Activated CD4-positive, alpha-beta T cell treated with anti-CD3 and anti-CD28 coated beads for 4 hours (primary cell): Measurements from ENCODE around the gene HTRA3.

ENCODE experiments used
- DNase-seq, 2 donors: peaks; one replicate each; pipeline ENCODE4 v3.0.0-alpha.2; 2020

The HTRA3 gene

GRCh38 chr4:8282742-8283141 is 13.2 kb downstream of the HTRA3 start:
- DNase-seq = no peak

- no peak for DNase-seq
These were observed 13.6 kb downstream of the HTRA3 start for GRCh38 chr4:8283161-8283560.

DNA sequence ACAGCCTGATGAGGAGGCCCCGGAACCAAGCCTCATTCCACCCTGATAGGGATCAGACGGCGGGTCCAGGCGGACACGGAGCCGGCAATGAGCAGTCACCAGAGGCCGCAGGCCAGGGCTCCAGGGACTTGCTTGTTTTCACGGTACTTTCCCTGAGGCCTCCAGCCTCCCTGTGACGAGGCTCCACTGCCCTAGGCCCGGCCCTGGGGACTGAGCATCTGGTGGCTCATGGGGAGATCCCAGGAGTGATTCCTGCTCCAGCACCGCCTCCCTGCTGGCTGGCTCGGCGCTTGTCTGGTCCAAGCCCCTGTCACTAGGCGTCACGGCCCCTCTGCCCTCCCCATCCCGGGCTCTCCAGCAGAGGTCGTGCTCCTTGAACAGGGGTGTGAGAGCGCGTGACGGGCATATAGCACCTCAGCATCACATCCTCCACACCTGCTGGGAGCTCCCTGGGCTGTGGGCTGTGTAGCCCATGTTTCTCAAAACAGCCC is 14.1 kb downstream of the HTRA3 start:
- no peak for DNase-seq

DNA sequence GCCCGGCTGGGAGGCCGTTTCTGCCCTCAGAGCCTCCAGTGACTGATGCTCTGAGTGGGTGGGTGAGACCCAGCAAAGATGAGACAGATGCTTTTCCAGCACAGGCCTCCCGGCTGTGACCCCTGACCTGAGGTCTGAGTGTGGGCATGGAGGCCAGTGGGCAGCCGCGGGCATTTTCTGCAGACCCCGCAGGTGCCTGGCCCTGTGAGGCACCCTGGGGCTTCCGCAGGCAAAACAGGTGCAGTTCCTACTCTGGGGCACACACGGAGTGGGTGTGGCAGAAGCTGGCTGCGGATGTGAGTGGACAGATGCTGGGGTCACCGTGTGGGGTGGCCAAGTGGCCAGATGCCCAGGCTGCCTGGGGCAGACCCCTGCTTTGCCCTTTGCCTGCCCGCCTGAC is 14.8 kb downstream of the HTRA3 start:
- DNase-seq = no peak

GRCh38 chr4:8285143-8285975 is 15.8 kb downstream of the HTRA3 start:
- no peak for DNase-seq

DNA sequence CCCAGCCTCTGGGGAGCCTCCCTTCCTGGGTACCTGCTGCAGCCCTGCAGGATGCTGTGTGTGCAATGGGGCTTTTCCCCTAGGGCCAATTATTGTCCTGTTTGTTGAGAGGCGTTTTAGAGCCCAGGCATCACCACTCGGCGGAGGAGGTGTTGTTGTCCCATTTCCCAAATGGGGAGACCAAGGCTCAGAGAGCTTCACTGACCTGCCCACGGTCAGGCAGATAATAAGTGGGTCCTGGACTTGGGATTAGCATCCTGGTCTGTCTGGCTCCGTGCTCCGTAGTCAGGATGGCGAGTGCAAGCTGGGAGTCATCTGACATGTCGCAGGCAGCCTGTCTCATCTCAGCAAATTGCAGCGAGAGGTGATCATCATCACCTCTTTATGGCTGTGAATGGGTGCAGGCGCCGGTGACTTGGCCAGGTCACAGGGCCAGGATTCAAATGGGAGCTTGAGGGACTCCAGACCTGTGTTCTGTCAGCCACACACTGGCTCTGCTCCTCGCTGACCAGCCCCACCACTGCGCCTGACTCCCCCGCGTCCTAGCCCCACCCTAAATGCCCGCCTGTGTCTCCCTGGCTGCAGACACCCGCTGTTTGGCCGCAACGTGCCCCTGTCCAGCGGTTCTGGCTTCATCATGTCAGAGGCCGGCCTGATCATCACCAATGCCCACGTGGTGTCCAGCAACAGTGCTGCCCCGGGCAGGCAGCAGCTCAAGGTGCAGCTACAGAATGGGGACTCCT is 16.6 kb downstream of the HTRA3 start:
- no peak for DNase-seq

DNA sequence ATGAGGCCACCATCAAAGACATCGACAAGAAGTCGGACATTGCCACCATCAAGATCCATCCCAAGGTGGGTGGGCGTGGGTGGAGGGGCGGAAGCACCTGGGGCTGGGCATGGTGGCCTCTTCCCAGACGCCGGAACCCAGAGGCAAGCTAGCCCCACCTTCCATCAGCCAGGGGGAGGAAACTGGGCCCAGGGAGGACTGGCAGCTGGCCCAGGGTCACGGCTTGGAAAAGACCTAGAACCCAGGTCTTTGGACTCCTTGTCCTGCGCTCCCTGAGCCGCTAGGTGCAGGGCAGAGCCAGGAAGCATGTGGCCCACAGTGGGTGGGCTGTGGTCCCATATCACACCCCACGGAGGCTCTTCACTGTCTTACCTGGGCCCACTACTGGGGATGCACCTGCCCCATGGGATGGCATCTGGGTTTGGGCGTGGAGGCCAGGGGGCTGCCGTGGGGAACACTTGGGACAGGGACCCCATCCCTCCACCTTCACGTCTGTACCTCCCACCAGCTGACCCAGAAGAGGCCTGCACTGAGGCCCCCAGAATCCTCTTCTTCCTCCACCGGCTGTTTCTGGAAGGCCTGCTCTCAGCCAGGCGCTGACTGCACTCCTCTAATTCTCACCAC is 17.3 kb downstream of the HTRA3 start:
- no peak for DNase-seq

DNA sequence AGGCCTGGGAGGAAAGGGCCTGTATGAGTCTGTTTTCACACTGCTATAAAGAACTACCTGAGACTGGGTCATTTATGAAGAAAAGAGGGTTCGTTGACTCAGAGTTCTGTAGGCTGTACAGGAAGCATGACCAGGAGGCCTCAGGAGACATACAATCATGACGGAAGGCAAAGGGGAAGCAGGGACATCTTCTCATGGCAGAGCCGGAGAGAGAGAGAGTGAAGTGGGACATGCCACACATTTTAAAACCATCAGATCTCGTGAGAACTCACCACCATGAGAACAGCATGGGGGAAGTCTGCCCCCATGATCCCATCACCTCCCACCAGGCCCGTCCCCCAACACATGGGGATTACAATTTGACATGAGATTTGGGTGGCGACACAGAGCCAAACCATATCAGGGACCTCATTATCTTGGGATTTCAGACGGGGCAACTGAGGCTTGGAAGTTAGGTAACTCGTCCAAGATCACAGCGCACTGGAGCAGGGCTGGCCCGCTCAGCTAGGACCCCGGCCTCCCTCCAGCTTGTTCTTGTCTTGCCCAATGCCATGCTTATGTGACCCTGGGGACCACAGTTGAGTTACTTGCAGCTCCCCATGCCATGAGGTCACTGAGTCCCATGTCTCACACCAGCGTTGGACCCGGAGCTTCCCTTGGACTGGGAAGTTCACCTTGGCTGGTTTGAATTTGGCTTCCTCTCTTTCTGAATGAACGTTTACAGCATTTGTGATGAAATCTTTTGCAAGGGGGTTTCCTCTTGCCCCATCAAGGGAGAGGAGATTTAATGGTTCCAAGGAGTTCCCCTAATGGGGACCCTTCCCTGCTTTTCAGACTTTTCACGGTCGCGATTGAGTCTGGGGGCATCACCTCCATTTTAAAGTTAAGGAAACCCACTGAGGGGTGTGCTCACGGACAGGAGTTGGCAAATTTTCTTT is 18.1 kb downstream of the HTRA3 start:
- DNase-seq = no peak

DNA sequence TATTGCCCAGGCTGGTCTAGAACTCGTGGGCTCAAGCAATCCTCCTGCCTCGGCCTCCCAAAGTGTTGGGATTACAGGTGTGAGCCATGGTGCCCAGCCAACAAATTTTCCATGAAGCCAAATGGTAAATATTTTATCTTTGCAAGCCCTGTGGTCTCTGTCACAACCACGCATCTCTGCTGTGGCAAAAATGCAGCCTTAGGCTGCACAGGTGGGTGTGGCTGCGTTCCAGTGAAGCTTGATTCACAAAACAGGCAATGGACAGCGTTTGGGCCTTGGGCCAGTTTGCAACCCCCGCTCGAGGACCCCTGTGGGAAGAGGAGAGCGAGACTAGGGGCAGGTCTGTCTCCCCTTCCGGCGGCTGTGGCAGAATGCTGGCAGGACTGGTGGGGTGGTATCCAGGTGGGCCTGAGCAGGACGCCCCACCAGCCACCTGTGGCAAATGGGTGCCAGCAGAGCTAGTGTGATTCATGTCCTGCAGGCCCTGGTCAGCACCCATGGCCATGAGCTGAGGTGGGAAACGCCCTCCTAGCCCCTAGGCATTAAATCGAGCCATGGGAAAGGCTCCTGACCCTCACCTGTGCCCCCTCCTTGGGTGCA is 19.7 kb downstream of the HTRA3 start:
- no peak for DNase-seq

GRCh38 chr4:8289956-8290700 is 20.6 kb downstream of the HTRA3 start:
- no peak for DNase-seq

DNA sequence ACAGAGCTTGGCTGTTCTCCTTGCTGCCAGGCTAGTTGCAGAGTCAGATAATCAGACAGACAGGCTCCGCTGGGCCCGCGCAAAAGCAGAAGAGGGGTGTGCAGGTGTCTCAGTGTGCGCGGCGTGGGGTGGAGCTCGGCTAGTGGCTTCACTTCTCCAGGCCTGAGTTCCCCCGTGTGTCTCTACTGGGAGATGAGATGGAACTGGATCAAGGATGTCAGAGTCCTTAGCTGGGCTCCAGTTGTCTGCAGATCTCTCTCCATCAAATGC is 21.1 kb downstream of the HTRA3 start:
- DNase-seq = no peak

GRCh38 chr4:8291036-8291682 is 21.6 kb downstream of the HTRA3 start:
- DNase-seq = no peak

GRCh38 chr4:8291701-8292477 is 22.3 kb downstream of the HTRA3 start:
- DNase-seq = no peak

DNA sequence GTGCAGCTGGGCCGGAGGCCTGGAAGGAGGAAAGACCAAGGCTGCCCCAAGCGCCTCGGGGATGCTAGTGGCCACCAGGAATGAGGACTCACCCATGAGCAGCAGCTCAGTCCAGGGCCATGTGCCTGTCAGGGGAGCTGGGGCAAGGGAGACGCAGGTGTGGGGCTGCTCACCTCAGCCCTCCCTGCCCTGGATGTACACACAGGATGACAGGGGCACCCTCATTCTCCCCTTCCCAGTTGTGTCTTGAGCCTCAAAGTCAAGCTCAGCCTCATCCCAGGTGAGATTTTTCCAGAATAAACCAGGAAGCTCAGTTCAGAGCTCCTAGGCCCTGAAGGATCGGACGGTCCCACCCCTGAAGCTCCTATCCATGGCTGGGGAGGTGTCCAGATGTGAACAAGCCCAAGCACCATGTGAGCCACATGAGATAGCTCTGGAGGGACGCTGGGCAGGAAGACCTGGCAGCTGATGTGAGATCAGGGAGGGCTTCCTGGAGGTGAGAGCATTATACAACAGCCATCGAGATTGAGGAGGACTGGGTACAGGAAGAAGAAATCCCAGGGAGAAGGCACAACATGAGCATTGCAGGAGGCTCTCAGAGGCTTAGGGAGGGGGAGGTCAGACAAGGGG is 23.0 kb downstream of the HTRA3 start:
- DNase-seq = no peak

- no peak for DNase-seq
These were observed 23.8 kb downstream of the HTRA3 start for GRCh38 chr4:8293131-8293975.

- DNase-seq = no peak
These were observed 24.5 kb downstream of the HTRA3 start for GRCh38 chr4:8294036-8294435.

GRCh38 chr4:8294775-8295174 is 25.2 kb downstream of the HTRA3 start:
- no peak for DNase-seq

DNA sequence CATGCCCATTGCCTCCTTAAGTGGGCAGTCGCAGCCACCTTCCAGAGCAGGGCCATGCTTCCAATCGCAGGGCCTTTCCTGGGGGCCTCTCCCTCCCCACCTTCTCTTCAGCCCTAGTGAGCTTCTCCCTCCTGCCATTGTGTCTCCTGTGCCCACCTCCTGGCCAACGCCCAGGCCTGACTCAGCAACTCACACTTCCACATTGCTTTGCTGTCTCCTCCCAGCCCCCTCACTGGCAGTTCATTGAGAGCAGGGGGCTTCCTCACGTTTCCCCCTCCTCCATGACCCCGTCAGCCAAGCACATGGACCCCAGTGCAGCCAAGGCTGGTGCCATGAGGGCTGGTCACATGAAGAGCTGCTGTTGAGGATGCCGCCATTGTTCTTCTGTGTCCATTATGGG is 25.9 kb downstream of the HTRA3 start:
- DNase-seq = no peak

DNA sequence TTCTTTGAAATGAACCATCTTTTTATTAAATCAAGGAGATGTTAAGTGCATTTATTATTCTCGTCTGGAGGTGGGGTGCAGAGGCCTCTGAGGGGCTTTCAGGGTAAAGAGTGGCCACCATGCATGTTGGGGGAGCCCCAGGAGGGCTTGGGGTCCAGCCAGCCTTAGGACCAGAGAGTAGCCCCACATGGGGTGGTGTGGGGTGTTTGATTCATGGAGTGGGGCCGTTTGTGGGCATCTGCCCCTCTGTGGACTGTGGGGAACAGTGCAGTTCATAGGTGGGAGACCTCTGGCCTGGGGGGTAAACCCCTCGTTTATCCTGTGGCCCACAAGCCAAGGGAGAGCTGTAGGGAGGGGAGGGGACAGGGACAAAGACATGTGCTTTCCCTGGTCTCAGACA is 26.9 kb downstream of the HTRA3 start:
- DNase-seq = no peak
